Liver (tissue), 9 donors: Measurements from ENCODE around the gene ZNF618. TPM values are rescaled to one million over a fixed set of nuclear protein-coding genes. Genes with fewer than 3 reads are reported as not detected.
"Not testable (repeated sequence)": the region's sequence is repeated elsewhere in the genome, so short reads cannot be mapped to it uniquely, and the experiment has no call there.

Experiments used
- DNase-seq: peaks from one replicate; pipeline ENCODE4 v3.0.0-alpha.2; 2017; ENCODE audit warnings: low spot score
- H3K27ac ChIP-seq, 2 donors: one replicate each; pipeline ENCODE4 v1.7.0; 2013; ENCODE audit warnings: inconsistent platforms in 2 of 2, low read length in 2 of 2, control low read depth in 1 of 2, low read depth in 1 of 2, mild to moderate bottlenecking in 1 of 2
- H3K27me3 ChIP-seq, 4 donors: one replicate each; pipeline versions ENCODE4 v1.6.1 to v1.7.0; 2013; ENCODE audit warnings: low read length in 3 of 4, inconsistent platforms in 1 of 4, mild to moderate bottlenecking in 1 of 4, moderate library complexity in 1 of 4; ENCODE audit not compliant: control insufficient read depth in 4 of 4, insufficient read depth in 4 of 4
- H3K36me3 ChIP-seq, 4 donors: one replicate each; pipeline versions ENCODE4 v1.6.1 to v1.7.0; 2013; ENCODE audit warnings: low read length in 3 of 4, mild to moderate bottlenecking in 3 of 4, low read depth in 1 of 4, moderate library complexity in 1 of 4; ENCODE audit not compliant: control insufficient read depth in 4 of 4, insufficient read depth in 3 of 4
- H3K4me1 ChIP-seq, 4 donors: one replicate each; pipeline versions ENCODE4 v1.6.1 to v1.7.0; 2013; ENCODE audit warnings: low read length in 3 of 4, mild to moderate bottlenecking in 3 of 4, moderate library complexity in 1 of 4; ENCODE audit not compliant: control insufficient read depth in 4 of 4, insufficient read depth in 4 of 4
- H3K4me3 ChIP-seq, 3 donors: one replicate each; pipeline versions ENCODE4 v1.6.1 to v1.7.0; 2013; ENCODE audit warnings: low read length in 3 of 3, control low read depth in 1 of 3, low read depth in 1 of 3, mild to moderate bottlenecking in 1 of 3
- H3K9ac ChIP-seq, 2 donors: one replicate each; pipeline ENCODE4 v1.7.0; 2013; ENCODE audit warnings: low read length in 2 of 2, mild to moderate bottlenecking in 2 of 2, moderate library complexity in 2 of 2, control low read depth in 1 of 2, low read depth in 1 of 2
- H3K9me3 ChIP-seq, 4 donors: one replicate each; pipeline versions ENCODE4 v1.6.1 to v1.7.0; 2013; ENCODE audit warnings: low read length in 3 of 4; ENCODE audit not compliant: control insufficient read depth in 4 of 4
- CTCF ChIP-seq: fragments of 150-350 bp; IDR thresholded peaks from 2 replicates; pipeline ENCODE4 v1.5.1; 2017; ENCODE audit warnings: improper control_type of control experiment, low read depth, low read length; ENCODE audit not compliant: missing input control
- EGR1 ChIP-seq, 2 donors: IDR thresholded peaks; 2 replicates each; pipeline ENCODE4 v1.6.1; 2016 to 2018; ENCODE audit warnings: antibody characterized with exemption in 2 of 2, low read depth in 2 of 2
- FOXA2 ChIP-seq: IDR thresholded peaks from 2 replicates; pipeline ENCODE4 v1.6.1; 2016; ENCODE audit warnings: antibody characterized with exemption
- GABPA ChIP-seq, 2 donors: IDR thresholded peaks in 1 of 2; conservative IDR thresholded peaks in 1 of 2; 2 replicates each; pipeline ENCODE4 v1.6.1; 2016; ENCODE audit warnings: antibody characterized with exemption in 2 of 2, mild to moderate bottlenecking in 1 of 2, moderate library complexity in 1 of 2
- HNF4A ChIP-seq, 2 donors: conservative IDR thresholded peaks; 2 replicates each; pipeline ENCODE4 v1.6.1; 2016; ENCODE audit warnings: antibody characterized with exemption in 2 of 2, mild to moderate bottlenecking in 2 of 2
- HNF4G ChIP-seq: IDR thresholded peaks from 2 replicates; pipeline ENCODE4 v1.6.1; 2016; ENCODE audit warnings: antibody characterized with exemption
- JUND ChIP-seq, 2 donors: IDR thresholded peaks; 2 replicates each; pipeline ENCODE4 v1.6.1; 2016; ENCODE audit warnings: antibody characterized with exemption in 2 of 2
- NR2F2 ChIP-seq: IDR thresholded peaks from 2 replicates; pipeline ENCODE4 v1.6.1; 2016; ENCODE audit warnings: antibody characterized with exemption
- RAD21 ChIP-seq, 2 donors: IDR thresholded peaks; 2 replicates each; pipeline ENCODE4 v1.6.1; 2016; ENCODE audit warnings: antibody characterized with exemption in 2 of 2, mild to moderate bottlenecking in 2 of 2
- RXRA ChIP-seq, 2 donors: IDR thresholded peaks; 2 replicates each; pipeline ENCODE4 v1.6.1; 2017 to 2018; ENCODE audit warnings: antibody characterized with exemption in 2 of 2, mild to moderate bottlenecking in 1 of 2
- TAF1 ChIP-seq: conservative IDR thresholded peaks from 2 replicates; pipeline ENCODE4 v1.6.1; 2016; ENCODE audit warnings: antibody characterized with exemption, mild to moderate bottlenecking
- WGBS: extraction: QIAGEN DNeasy Blood & Tissue Kit; methylation state at CpG from one replicate; pipeline ENCODE4 v1.1.7; 2013; 5-methylcytosine and 5-hydroxymethylcytosine counted together
- polyA plus RNA-seq, 2 donors: library from polyadenylated mRNA; stranded (reverse) in 1 of 2; unstranded in 1 of 2; fragments of 200-250 nt in 1 of 2; fragments of >200 nt in 1 of 2; fragmentation: Nextera tagmentation in 1 of 2; extraction: Ambion mirVana in 1 of 2; gene quantifications; one replicate each; pipeline versions ENCODE4 v1.2.1 to v1.2.3, GENCODE V29; 2013 to 2015
- total RNA-seq, 2 donors: library from RNA; depleted of rRNA; stranded (reverse); fragments of >200 nt; gene quantifications; one replicate each; pipeline ENCODE4 v1.2.3, GENCODE V29; 2014
- TF ChIP-seq, protein P1 (sequence below): IDR thresholded peaks from 2 replicates; pipeline ENCODE4 v1.6.1; 2016; ENCODE audit warnings: antibody characterized with exemption
- TF ChIP-seq, protein P2 (sequence below): IDR thresholded peaks from 2 replicates; pipeline ENCODE4 v1.6.1; 2016; ENCODE audit warnings: antibody characterized with exemption
- TF ChIP-seq, protein P3 (sequence below): IDR thresholded peaks from 2 replicates; pipeline ENCODE4 v1.6.1; 2016; ENCODE audit warnings: antibody characterized with exemption
- TF ChIP-seq, protein P4 (sequence below): IDR thresholded peaks from 2 replicates; pipeline ENCODE4 v1.6.1; 2016; ENCODE audit warnings: antibody characterized with exemption, mild to moderate bottlenecking
- donor health status: healthy.
- donor health status: healthy.
- donor health status: healthy.
- donor health status: healthy.
- donor health status: healthy.

ZNF618 gene
- total and polyA plus RNA-seq, 4 donors, result 2.2 to 6.5 (median 3.7) TPM

- H3K27me3 ChIP-seq, DNase-seq, H3K9me3 ChIP-seq, H3K9ac ChIP-seq, H3K36me3 ChIP-seq, H3K4me3 ChIP-seq: not testable (repeated sequence)
- 41% methylated on average over 13 of the region's 13 CpGs for WGBS
- H3K27ac ChIP-seq, result peak overlapping the region; percentile 67 to 87
- TF ChIP-seq RAD21 (IDR thresholded peaks at IDR 0.05), result peak in 1 of 2 donors; percentile 27
- H3K4me1 ChIP-seq, result peaks cover 4 to 53% (median 44%) of the 10 kb centered on the region in 4 donors
Measured at GRCh38 chr9:114082763-114083412, 206.8 kb downstream of the ZNF618 start.

- H3K27ac ChIP-seq, result no peak overlapping the region
- 90% methylated on average over 6 of the region's 6 CpGs for WGBS
- no peaks in the 10 kb centered on the region for H3K27me3 ChIP-seq
- peak; percentile 27 for DNase-seq
- TF ChIP-seq, protein P1, sequence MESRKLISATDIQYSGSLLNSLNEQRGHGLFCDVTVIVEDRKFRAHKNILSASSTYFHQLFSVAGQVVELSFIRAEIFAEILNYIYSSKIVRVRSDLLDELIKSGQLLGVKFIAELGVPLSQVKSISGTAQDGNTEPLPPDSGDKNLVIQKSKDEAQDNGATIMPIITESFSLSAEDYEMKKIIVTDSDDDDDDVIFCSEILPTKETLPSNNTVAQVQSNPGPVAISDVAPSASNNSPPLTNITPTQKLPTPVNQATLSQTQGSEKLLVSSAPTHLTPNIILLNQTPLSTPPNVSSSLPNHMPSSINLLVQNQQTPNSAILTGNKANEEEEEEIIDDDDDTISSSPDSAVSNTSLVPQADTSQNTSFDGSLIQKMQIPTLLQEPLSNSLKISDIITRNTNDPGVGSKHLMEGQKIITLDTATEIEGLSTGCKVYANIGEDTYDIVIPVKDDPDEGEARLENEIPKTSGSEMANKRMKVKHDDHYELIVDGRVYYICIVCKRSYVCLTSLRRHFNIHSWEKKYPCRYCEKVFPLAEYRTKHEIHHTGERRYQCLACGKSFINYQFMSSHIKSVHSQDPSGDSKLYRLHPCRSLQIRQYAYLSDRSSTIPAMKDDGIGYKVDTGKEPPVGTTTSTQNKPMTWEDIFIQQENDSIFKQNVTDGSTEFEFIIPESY, result no peak
- TF ChIP-seq NR2F2 (no peak), TAF1 (no peak), CTCF (no peak), FOXA2 (no peak), RAD21 (IDR thresholded peaks at IDR 0.05) (no peak), GABPA (IDR thresholded peaks at IDR 0.05 in 1 of 2, conservative IDR thresholded peaks at IDR 0.05 in 1 of 2) (no peak), HNF4A (conservative IDR thresholded peaks at IDR 0.05) (no peak), HNF4G (no peak), JUND (IDR thresholded peaks at IDR 0.05) (no peak), RXRA (IDR thresholded peaks at IDR 0.05) (no peak), EGR1 (IDR thresholded peaks at IDR 0.05; ENCODE audit: low read depth in 2 of 2) (no peak)
- TF ChIP-seq, protein P2, sequence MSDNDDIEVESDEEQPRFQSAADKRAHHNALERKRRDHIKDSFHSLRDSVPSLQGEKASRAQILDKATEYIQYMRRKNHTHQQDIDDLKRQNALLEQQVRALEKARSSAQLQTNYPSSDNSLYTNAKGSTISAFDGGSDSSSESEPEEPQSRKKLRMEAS, result no peak
- TF ChIP-seq, protein P3, sequence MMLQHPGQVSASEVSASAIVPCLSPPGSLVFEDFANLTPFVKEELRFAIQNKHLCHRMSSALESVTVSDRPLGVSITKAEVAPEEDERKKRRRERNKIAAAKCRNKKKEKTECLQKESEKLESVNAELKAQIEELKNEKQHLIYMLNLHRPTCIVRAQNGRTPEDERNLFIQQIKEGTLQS, result no peak
- TF ChIP-seq, protein P4, sequence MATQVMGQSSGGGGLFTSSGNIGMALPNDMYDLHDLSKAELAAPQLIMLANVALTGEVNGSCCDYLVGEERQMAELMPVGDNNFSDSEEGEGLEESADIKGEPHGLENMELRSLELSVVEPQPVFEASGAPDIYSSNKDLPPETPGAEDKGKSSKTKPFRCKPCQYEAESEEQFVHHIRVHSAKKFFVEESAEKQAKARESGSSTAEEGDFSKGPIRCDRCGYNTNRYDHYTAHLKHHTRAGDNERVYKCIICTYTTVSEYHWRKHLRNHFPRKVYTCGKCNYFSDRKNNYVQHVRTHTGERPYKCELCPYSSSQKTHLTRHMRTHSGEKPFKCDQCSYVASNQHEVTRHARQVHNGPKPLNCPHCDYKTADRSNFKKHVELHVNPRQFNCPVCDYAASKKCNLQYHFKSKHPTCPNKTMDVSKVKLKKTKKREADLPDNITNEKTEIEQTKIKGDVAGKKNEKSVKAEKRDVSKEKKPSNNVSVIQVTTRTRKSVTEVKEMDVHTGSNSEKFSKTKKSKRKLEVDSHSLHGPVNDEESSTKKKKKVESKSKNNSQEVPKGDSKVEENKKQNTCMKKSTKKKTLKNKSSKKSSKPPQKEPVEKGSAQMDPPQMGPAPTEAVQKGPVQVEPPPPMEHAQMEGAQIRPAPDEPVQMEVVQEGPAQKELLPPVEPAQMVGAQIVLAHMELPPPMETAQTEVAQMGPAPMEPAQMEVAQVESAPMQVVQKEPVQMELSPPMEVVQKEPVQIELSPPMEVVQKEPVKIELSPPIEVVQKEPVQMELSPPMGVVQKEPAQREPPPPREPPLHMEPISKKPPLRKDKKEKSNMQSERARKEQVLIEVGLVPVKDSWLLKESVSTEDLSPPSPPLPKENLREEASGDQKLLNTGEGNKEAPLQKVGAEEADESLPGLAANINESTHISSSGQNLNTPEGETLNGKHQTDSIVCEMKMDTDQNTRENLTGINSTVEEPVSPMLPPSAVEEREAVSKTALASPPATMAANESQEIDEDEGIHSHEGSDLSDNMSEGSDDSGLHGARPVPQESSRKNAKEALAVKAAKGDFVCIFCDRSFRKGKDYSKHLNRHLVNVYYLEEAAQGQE, result no peak
- H3K9ac ChIP-seq, result no peak overlapping the region
- H3K4me1 ChIP-seq, result peaks cover 2 to 47% (median 40%) of the 10 kb centered on the region in 4 donors
- H3K36me3 ChIP-seq, result no peaks in the 10 kb centered on the region
- no peaks in the 10 kb centered on the region for H3K9me3 ChIP-seq
- no peak overlapping the region for H3K4me3 ChIP-seq
Measured at GRCh38 chr9:114083666-114084065, 207.6 kb downstream of the ZNF618 start.
